Neural progenitor cell (in vitro differentiated cells): ENCODE results near the gene RNF213.

Source experiments
- CTCF ChIP-seq: fragments of 200-600 bp; sonication (generic); IDR thresholded peaks from 2 replicates; pipeline ENCODE4 v1.5.1; 2017; ENCODE audit warnings: antibody characterized with exemption, mild to moderate bottlenecking
- EZH2 ChIP-seq: fragments of 200-600 bp; sonication (generic); IDR thresholded peaks from 2 replicates; pipeline ENCODE4 v1.6.1; 2017; ENCODE audit warnings: antibody characterized with exemption, mild to moderate bottlenecking, moderate library complexity

GRCh38 chr17:80432961-80433550 is 172.4 kb downstream of the RNF213 start:
- TF ChIP-seq CTCF (no peak), EZH2 (no peak)
